Activated CD4-positive, alpha-beta T cell treated with anti-CD3 and anti-CD28 coated beads, Interleukin-2, amount 50 U/mL, for 4 hours (primary cell): Measurements from ENCODE around the gene HUWE1.

Source experiments
- DNase-seq, 2 experiments: peaks; one replicate each; pipeline ENCODE4 v3.0.0-alpha.2; 2020

Gene HUWE1

GRCh38 chrX:53494436-53494835, 192.1 kb downstream of the HUWE1 start:
- no peak for DNase-seq

DNA sequence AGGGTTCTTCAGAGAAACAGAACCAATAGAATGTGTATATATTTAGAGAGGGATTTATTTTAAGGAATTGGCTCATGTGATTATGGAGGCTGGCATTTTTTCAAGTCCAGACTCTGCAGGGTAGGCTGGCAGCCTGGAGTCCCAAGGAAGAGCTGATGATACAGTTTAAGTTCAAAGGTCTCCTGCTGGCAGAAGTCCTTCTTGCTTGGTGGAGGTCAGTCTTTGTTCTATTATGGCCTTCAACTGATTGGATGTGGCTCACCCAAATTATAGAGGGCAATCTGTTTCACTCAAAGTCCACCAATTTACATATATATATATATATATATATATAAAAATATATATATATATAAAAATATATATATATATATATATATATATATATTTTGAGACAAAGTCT, 200.2 kb downstream of the HUWE1 start:
- DNase-seq: no peak

DNA sequence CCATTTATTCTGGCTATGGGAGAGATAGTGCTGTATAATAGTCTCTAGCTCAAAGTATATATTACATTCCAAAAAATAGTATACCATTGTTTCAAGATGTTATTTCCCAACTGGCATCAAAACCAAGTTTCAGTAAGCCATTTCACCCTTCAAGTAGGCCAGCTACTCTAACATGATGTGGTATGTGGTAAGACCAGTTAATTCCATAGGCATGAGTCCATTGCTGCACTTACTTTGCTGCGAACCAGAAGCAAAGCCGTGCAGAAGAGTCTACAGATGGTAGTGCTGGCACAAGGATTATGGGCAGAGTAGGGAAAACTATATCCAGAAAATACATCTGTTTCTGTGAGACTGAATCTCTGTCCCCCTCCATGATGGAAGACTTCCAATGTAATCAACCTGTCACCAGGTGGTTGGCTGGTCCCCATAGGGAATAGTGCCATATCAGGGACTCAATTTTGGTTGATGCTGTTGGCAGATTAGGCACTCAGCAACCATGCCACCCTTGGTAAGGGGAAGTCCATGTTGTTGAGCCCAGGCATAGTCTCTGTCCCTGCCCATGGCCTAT, 202.6 kb downstream of the HUWE1 start:
- no peak for DNase-seq

- DNase-seq: no peak
Observed at GRCh38 chrX:53483416-53483815, 203.1 kb downstream of the HUWE1 start.
